GM19023 (cell line): ENCODE data around the gene LYPD8.

Source experiments
- ATAC-seq: cut with Tn5 transposase; IDR thresholded peaks from one replicate; pipeline ENCODE4 v1.9.1; 2021; ENCODE audit warnings: mild to moderate bottlenecking, moderate library complexity; ENCODE audit not compliant: unreplicated experiment

Gene LYPD8

DNA sequence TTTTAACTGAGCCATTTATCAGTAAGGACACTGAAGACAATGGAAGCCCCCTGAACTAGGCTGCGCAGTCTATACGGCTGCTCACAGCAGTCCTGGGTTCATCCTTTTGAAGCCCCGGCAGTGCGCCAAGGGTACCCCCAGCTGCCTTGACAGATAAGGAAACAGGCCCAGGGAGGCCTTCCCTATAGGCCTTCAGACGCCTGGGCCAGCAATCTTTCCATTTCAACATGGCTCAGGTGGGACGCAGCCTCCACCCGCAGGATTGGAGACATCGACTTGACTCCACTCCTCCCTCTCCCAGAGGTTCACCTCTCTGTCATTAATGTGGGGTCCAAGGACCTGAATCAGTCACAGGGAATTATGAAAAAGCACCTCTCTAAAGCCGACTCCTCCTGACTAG is 2.8 kb upstream of the LYPD8 start:
- no peak for ATAC-seq

DNA sequence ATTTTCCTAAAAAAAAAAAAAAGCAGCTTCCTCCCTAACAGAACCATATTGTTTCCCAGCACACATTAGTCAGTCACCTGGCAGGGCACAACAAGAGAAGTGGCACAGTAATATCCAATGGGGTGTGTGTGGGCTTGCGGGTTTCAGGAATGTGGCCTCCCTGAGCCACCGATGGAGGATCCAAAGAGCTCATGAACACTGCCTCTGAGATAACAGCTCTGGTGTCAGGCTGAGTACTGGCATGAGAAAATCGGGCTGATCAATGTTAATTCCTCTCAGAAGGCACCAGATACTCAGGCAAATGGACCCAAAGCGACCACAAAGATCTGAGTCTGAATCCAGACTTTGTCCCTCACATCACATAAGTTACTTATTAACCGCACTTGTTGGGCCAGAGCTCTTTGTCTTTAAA is 2.2 kb upstream of the LYPD8 start:
- ATAC-seq = no peak

DNA sequence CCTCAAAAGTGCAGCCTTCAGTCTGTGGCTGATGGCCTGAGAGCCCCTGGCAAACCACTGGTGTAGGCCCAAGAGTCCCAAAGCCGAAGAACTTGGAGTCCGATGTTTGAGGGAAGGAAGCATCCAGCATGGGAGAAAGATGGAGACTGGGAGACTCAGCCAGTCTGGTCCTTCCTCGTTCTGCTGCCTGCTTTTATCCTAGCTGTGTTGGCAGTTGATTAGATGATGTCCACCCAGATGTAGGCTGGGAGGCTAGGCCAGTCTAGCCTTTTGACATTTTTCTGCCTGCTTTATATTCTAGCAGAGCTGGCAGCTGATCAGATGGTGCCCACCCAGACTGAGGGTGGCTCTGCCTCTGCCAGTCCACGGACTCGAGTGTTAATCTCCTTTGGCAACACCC is 1.1 kb upstream of the LYPD8 start:
- ATAC-seq = no peak

DNA sequence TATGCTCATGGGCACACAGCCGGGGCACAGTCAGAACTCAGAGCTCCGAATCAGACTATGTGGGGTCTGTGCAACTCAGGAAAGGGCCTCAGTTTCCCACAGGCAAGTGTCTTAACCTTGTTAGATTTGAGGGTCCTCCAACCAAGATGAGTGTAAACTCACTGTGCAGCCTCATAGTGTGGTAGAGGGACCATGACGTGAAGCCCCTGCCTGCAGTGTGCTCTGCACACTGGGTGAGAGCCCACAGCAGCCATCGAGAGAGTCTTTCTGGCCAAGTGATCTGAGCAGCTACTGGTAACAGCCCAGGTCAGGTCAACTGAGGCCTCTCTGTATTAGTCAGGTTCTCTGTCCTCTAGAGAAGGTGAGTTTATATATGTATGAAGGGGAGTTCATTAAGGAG is 592 bp upstream of the LYPD8 start:
- ATAC-seq = no peak

DNA sequence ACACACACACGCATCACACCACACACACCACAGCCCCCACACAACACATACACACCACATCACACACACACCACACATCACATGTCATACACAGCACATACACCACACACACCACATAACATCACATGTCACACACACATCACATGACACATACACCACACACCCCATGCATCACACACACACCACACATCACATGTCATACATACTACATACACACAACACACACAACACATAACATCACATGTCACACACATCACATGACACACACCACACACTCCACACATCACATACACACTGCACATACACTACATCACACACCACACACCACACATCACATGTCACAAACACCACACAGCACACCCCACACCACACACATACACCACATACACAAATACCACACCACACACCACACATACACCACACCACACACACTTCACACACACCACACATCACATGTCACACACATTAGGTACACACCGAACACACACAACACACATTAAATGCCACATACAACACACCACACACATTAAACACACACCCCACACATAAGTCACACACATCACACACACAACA is 1.8 kb downstream of the LYPD8 start:
- ATAC-seq = no peak

DNA sequence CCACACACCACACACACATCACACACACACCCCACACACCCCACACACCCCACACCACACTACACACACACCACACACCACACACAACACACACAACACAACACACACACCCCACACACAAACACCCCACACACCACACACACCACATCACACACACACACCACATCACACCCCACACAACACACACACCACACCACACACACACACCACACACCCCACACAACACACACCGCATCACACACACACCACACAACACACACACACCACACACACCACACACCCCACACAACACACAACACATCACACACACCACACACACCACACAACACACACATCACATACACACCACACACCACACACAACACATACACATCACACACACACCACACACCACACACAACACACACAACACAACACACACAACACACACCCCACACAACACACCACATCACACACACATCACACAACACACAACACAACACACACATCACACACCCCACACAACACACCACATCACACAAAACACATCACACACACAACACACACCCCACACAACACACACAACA is 2.4 kb downstream of the LYPD8 start:
- ATAC-seq = no peak

DNA sequence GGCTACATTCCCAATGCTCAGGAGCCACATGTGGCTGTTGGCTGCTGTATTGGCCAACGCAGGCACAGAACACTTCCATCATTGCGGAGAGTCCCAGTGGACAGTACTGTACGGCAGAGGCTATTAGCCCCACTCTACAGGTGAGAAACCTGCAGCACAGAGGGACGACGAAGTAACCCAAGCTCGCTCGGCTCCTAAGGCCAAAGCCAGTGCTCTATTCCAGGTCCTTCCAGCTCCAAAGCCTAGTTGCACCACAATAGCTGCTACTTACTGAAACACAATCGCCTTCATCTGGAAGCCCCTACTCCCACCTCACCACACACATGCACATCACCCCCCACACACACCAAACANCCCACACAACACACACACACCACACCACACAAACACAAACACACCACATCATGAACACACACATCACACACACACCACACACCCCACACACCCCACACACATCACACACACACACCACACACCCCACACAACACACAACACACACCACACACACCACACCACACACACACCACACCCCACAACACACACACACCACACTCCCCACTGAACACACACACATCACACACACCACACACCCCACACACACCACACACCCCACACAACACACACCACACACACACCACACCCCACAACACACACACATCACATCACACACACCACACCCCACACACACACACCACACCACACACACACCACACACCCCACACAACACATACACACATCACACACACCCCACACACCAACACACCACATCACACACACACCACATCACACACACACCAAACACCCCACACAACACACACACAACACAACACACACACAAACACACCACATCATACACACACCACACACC is 3.2 kb downstream of the LYPD8 start:
- no peak for ATAC-seq

DNA sequence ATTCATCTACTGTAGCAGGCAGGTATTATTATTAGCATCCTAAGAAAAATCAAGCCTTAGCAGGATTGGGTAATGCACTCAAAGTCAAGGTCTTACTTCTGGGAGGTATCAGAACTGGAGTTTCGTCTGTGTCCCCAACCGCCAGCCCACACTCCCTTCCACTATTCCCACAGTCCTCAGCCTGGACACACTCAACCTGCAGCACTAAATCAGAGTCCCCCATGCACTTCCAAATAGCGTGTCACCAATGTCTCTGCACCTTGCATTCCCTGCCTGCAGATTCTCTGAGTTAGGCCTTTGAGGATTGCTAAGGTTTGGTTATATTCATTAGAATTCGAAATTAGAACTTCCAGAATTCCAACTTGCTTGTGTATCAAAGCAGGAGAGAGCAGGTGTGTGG is 3.9 kb downstream of the LYPD8 start:
- no peak for ATAC-seq

DNA sequence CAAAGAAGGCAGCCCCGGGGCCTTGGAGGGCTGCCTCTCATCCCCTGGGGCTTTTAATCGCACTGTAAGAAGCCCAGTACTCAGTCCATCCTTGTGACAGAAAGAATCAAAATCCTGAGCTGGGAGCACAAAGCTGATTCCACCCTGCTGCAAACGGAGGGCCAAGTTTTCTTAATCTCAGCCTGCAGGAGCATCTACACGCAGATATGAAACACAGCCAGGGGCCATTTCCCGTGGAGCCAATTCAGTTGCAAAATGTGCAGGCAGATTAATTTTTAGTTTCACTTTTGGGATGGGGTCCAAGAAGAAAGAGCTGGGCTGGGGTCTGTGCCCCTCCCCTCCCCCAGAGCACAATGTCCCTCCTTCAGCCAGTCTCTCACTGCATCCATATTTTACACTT is 4.4 kb downstream of the LYPD8 start:
- no peak for ATAC-seq

DNA sequence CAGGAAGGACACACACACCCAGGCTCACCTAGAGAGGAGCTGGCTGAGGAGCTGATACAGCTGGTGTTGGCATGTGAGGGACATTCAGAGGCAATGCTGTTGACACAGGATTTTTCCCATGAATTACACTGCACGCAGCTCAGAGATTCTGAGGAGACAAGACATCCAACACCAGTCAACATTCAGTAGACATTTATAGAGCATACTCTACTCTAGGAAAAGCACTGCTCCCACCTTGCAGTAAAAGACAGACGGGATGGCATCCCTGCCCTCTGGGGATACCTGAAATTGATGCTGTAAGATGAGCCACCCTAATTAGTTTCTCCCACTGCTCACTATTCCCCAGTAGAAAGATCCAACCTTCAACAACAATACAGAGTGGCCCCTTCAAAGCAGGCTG is 5.1 kb downstream of the LYPD8 start:
- ATAC-seq = no peak

DNA sequence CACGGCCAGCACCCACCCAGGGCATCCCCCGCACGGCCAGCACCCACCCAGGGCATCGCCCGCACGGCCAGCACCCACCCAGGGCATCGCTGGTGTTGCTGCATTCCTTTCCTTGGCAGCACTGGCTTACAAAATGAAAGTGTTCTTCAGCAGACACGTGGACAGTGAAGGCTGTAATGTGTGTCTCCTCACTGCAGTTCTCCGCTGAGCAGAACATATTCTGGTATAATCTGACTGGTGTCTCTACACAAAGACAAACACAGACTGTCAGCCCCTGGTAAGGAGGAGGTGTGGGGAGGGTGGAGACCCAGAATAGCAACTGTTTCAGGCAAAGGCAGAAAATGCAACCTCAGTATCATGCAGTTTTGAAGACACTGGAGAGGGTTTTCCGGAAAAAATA is 7.3 kb downstream of the LYPD8 start:
- no peak for ATAC-seq

DNA sequence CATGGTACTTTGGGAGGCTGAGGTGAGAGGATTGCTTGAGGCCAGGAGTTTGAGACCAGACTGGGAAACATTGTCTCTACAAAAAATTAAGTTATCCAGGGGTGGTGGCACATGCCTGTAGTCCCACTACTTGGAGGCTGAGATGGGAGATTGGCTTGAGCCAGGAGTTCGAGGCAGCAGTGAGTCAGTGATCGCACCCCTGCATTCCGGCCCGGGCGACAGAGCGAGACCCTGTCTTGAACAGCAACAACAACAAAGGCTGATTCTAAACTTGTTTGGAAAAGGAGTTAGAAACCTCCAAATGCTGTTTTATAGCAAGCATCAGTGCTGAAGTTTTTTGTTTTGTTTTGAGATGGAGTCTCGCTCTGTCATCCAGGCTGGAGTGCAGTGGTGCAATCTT is 14.7 kb downstream of the LYPD8 start:
- ATAC-seq = no peak

DNA sequence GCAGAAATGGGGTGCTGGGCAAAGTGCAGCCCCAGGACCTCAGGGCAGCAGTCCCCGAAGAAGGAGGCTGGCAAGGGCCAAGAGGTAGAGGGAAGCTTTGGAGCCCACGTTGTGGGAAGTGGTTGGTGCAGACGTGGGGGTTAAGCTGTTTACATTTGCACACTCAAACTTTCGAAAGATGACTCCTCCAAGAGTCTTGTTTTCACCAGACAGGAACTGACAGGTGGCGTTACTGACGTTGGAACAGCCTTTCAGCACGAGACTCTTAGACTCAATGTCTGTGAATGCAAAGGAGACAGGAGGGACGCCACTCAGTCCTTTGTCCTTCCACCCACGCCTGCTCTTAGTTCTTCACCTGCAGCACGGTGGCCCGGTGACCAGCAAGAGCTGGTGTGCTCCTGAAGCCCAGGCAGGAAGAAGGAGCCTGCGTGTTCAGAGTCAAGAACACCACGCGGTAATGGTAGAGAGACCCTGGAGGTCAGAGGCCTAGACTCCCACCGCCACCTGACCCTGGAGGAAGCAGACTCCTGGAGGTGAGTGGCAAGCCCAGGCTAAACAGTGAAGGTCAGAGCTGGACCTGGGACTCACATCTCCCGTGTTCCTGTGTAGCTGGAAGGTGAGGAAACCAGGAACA is 15.9 kb downstream of the LYPD8 start:
- ATAC-seq = no peak

DNA sequence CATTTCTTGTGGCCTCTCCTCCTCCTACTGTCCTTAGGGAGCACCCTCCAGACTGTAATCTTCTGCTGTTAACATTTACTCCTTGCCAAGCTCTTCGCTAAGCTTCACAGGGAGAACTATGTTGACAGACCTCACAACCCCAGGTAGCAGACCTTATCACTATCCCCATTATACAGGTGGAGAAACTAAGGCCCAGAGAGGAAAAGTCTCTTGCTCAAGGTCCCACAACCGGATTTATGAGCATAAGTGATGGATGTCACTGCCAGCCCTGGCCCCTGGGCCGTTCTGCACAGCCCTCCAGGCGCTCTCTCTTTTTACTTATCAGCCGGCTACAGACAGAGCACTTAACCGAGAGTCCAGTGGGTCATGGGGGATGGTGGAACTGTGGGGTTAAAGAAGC is 18.1 kb downstream of the LYPD8 start:
- no peak for ATAC-seq

DNA sequence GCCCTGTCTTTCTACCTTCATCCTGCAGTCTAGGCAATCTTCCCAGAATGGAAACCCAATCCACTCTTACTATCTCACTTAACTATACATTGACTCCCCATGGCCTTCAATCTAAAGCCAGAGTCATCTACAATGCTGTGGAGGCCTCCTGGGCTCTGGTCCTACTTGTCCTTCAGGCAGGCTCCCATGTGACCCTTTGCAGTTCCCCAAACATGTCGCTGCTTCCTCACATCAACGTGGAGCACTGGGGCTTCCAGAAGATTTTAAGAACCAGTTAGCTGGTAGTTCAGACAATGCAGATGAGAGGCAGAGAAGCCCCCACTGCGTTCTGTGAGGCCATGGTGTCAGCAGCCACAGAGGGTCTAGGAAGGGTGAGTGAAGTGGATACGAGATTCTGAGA is 18.6 kb downstream of the LYPD8 start:
- no peak for ATAC-seq

DNA sequence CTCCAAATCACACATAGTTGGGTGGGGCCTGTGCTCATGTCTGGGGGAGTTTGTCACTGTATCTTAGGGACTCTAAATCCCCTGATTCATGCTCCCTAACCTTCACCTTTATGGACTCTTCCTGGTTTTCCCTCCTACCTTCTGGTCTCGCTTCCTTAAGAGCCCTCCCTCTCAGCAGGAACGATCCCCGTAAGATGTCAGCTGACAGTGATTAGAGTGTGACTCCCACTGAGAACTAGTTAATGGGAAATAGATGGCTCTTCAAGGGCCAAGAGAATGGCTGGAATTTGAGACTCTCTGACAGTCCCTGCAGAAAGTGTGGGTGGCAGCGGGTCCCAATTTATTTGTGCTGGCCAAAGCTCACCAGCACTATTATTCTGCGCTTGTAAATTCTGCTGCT is 22.0 kb downstream of the LYPD8 start:
- no peak for ATAC-seq

DNA sequence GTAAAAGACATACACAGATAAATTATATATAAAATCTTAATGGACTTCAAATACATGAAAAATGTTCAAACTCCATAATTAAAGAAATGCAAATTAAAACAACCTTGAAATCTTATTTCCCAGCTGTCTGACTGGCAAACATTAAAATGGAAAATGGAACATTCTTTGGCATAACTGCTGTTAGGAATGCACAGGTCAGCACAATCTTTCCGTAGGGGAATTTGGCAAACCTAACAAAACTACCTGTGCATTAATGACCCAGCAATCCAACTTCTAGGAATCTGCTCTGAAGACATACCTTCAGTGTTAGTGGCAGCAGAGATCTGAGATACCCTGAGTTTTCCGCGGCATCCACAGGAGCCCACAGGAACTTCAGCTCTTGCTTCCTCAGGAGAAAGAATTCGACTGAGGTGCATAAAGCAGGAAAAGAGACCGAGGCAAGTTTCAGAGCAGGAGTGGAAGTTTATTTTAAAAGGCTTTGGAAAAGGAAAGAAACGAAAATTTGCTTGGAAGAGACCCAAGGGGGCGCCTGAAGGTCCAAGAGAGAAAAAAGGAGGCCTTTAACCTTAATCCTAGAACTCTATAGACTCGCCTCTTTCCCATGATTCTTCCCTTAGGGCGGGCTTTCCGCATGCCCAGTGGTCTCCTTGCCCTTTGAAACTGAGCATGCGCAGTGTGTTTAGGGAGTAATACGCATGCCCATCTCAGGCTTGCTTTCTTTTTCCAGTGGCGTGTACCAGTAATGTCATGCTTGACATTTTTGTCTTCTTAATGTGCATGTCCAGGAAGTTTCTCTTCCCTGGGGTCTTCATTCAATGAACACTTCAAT is 24.8 kb downstream of the LYPD8 start:
- ATAC-seq = no peak

DNA sequence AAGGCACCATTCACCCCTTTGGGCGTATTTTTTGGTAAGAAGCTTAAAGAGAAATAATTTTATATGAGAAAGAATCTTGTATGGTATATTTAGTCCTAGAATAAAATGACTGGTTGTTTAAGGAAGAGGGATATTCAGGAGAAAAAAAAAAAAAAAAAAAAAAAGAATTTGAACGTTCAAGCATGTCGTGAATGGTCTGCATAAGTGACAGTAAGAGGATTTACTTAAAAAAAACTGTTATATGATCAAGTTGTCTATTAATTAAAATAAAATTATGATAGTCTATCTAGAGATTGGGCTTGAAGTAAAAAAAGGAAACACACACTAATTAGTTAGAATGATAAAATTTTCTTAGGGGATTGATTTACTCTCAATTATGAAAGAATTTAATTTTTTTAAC is 41.3 kb downstream of the LYPD8 start:
- no peak for ATAC-seq

DNA sequence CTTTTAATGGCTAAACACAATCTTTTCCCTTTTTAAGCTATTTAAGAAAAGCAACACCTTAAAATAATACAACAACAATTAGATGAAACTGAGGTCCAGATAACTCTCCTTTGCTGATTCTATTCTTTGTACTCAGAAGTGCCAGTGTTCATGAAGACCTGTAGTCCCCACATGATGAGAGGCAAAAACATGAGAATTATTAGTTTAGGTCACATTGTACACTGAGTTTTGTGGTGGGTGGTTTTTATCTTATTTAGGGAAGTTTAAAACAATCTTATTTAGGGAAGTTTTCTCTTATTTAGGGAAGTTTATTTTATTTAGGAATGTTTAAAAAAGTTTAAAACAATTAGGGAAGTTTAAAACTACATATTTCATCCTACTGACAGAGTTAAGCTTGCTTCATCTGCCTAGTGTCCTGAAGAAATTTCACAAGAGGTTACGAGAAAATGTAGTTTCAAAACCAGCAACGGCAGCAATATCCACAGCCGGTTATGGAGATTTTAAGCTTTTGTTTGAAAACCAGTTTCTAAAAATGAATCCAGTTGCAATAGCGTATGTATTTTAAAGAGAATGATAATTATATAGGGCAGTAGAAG is 45.2 kb downstream of the LYPD8 start:
- no peak for ATAC-seq

DNA sequence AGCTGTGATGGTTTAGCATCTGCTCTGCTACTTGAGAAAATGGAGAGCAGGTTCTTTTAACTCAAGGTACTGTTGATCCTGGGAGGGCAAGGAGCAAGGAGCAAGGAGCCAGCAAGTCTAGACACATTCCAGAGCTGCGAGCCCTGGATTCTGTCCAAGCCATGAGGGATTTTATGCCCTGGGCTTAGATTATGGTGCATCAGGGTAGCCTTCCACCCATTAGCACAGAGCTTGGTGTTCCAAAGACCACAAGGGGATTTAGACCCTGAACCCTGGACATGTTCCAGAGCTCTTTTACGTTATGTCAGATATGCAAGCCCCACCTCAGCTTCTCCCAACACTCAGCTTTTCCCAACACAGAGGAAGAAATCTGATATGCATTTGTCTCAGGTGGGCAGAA is 51.0 kb downstream of the LYPD8 start:
- ATAC-seq = no peak

DNA sequence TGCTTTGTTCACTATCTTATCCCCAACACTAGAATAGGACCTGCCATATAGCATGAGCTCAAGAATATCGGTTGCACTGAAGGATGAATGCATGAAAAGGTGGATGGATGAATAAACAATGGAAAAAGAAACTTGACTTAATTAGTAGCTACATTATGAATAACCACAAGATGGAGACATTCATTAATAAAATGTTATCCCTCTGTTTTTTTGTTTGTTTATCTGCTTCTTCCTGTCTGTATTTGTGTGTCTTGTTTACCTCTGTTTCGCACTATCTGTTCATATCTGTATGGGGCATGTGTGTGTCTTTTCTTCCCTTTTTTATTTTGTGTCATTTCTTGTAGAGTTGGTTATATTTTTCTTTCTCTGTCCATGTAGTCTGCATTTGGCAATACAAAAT is 51.9 kb downstream of the LYPD8 start:
- no peak for ATAC-seq
